Endothelial cell of umbilical vein (primary cell): ENCODE results near the gene TMTC1. TPM values are rescaled to one million over a fixed set of nuclear protein-coding genes. Genes with fewer than 3 reads are reported as not detected.
A peak's percentile ranks its signal among the peaks of the same experiment; 100 is the strongest.

Experiments used
- BruUV-seq: library from RNA; stranded (reverse); fragments of 400-500 nt; replicated peaks from 2 replicates; lab custom pipeline; 2021; lab: Mats Ljungman, UMichigan
- CTCF ChIA-PET: fragments of 300-600, 350-600 bp; sonication (Branson Sonifier 250); formaldehyde crosslinking; loops from one replicate; lab custom pipeline; 2021; ENCODE audit warnings: antibody characterized with exemption, inconsistent platforms; lab: Charles Lee
- POLR2A ChIA-PET: fragments of 300-600, 350-600 bp; sonication (Branson Sonifier 250); formaldehyde crosslinking; loops from one replicate; lab custom pipeline; 2021; ENCODE audit warnings: antibody characterized with exemption, inconsistent platforms; lab: Charles Lee
- DNase-seq: peaks from one replicate; pipeline ENCODE4 v3.0.0-alpha.2; 2011; ENCODE audit warnings: low read depth, low spot score
- FAIRE-seq: peaks from 2 replicates; lab custom pipeline; 2011; peaks lifted over from hg19 to GRCh38; lab: Jason Lieb, UNC
- H2AFZ ChIP-seq: 2 replicates; pipeline ENCODE4 v1.6.0; 2012; ENCODE audit warnings: low read depth, low read length, control low read depth, inconsistent platforms
- H3K27ac ChIP-seq: 2 replicates; pipeline ENCODE4 v1.5.1; 2011; ENCODE audit warnings: low read depth, mild to moderate bottlenecking, control low read depth, low read length, moderate library complexity; ENCODE audit not compliant: insufficient read depth
- H3K27me3 ChIP-seq, 2 experiments: 2 replicates each; pipeline versions ENCODE4 v1.6.0 to v1.6.1; 2011; ENCODE audit warnings: low read length in 2 of 2, mixed read lengths in 1 of 2; ENCODE audit not compliant: control insufficient read depth in 2 of 2, insufficient read depth in 2 of 2
- H3K36me3 ChIP-seq, 2 experiments: 2 replicates in 1 of 2; 3 replicates in 1 of 2; pipeline ENCODE4 v1.5.1; 2011; ENCODE audit warnings: low read length in 2 of 2, mild to moderate bottlenecking in 1 of 2, moderate library complexity in 1 of 2; ENCODE audit not compliant: control insufficient read depth in 2 of 2, insufficient read depth in 2 of 2; ENCODE audit errors: extremely low read depth in 1 of 2
- H3K4me1 ChIP-seq: 3 replicates; pipeline ENCODE4 v1.5.1; 2011; ENCODE audit warnings: mild to moderate bottlenecking, low read length; ENCODE audit not compliant: control insufficient read depth, insufficient read depth; ENCODE audit errors: extremely low read depth
- H3K4me2 ChIP-seq: 2 replicates; pipeline ENCODE4 v1.6.1; 2011; ENCODE audit warnings: low read length, control low read depth, mixed read lengths; ENCODE audit not compliant: insufficient read depth
- H3K4me3 ChIP-seq, 3 experiments: fragments of 200-600 bp in 1 of 3; sonication (generic), shearing (Covaris generic) in 1 of 3; replicated peaks in 1 of 3; 2 replicates each; pipeline ENCODE4 v1.5.1; 2011 to 2016; ENCODE audit warnings: control low read depth in 3 of 3, low read length in 3 of 3, mild to moderate bottlenecking in 2 of 3, inconsistent platforms in 1 of 3, low read depth in 1 of 3, moderate library complexity in 1 of 3; ENCODE audit not compliant: insufficient read depth in 1 of 3
- H3K79me2 ChIP-seq: 2 replicates; pipeline ENCODE4 v1.6.0; 2012; ENCODE audit warnings: low read length, inconsistent platforms; ENCODE audit not compliant: control insufficient read depth, insufficient read depth
- H3K9ac ChIP-seq: replicated peaks from 2 replicates; pipeline ENCODE3; 2011; ENCODE audit warnings: low read length, control low read depth; ENCODE audit not compliant: insufficient read depth; ENCODE audit errors: extremely low read depth
- H3K9me1 ChIP-seq: replicated peaks from 3 replicates; pipeline ENCODE4 v1.6.0; 2011; ENCODE audit warnings: mild to moderate bottlenecking, low read length; ENCODE audit not compliant: control insufficient read depth, insufficient read depth; ENCODE audit errors: extremely low read depth
- H3K9me3 ChIP-seq: replicated peaks from 2 replicates; pipeline ENCODE4 v1.5.1; 2012; ENCODE audit warnings: low read length, inconsistent platforms; ENCODE audit not compliant: control insufficient read depth, insufficient read depth
- H4K20me1 ChIP-seq: replicated peaks from 2 replicates; pipeline ENCODE3; 2011; ENCODE audit warnings: mild to moderate bottlenecking, low read length; ENCODE audit not compliant: control insufficient read depth, insufficient read depth; ENCODE audit errors: extremely low read depth
- EZH2 ChIP-seq: IDR thresholded peaks from 2 replicates; pipeline ENCODE4 v1.6.1; 2012; ENCODE audit warnings: borderline replicate concordance, low read depth, mild to moderate bottlenecking, moderate library complexity, low read length, inconsistent platforms; ENCODE audit not compliant: severe bottlenecking
- FOS ChIP-seq: IDR thresholded peaks from 2 replicates; pipeline ENCODE4 v1.6.1; 2011; ENCODE audit warnings: mild to moderate bottlenecking, low read length, moderate library complexity, borderline replicate concordance; ENCODE audit not compliant: insufficient read depth
- GATA2 ChIP-seq: IDR thresholded peaks from 2 replicates; pipeline ENCODE4 v1.7.0; 2011; ENCODE audit warnings: low read depth, mild to moderate bottlenecking, moderate library complexity, mixed read lengths, low read length; ENCODE audit not compliant: insufficient read length, insufficient read depth
- JUN ChIP-seq: IDR thresholded peaks from 2 replicates; pipeline ENCODE4 v1.6.1; 2011; ENCODE audit warnings: borderline replicate concordance, low read depth; ENCODE audit not compliant: insufficient read length, insufficient read depth
- MYC ChIP-seq: IDR thresholded peaks from one replicate; pipeline ENCODE4 v1.6.1; 2011; ENCODE audit warnings: mild to moderate bottlenecking, low read depth, low read length
- POLR2A ChIP-seq: IDR thresholded peaks from 2 replicates; pipeline ENCODE4 v1.6.1; 2012; ENCODE audit warnings: low read depth, mild to moderate bottlenecking, control low read depth, low read length
- POLR2AphosphoS5 ChIP-seq: IDR thresholded peaks from 2 replicates; pipeline ENCODE4 v1.6.1; 2012; ENCODE audit warnings: low read depth, mild to moderate bottlenecking, control low read depth, low read length, moderate library complexity; ENCODE audit not compliant: insufficient read depth
- dilution Hi-C: fragments of 300-500 bp; cut with MboI; formaldehyde crosslinking; loops from one replicate; pipeline ENCODE4 v1.15.0; 2019; ENCODE audit warnings: low sequenced_read_pairs; ENCODE audit not compliant: extremely low pct_ligation_motif_present
- intact Hi-C: fragments of 100-400 bp; cut with micrococcal nuclease; formaldehyde crosslinking; loops from one replicate; pipeline ENCODE4 v1.10.0; 2022
- polyA plus RNA-seq, 4 experiments: library from polyadenylated mRNA; depleted of rRNA in 3 of 4; stranded (reverse) in 3 of 4; unstranded in 1 of 4; fragments of >200 nt; gene quantifications; 2 replicates each; pipeline versions ENCODE4 v1.2.1 to v1.2.3, GENCODE V29; 2011 to 2012; ENCODE audit warnings: missing spikeins in 1 of 4
- total RNA-seq: library from RNA; stranded (reverse); gene quantifications from 2 replicates; pipeline ENCODE4 v1.2.3, GENCODE V29; 2021
- TF ChIP-seq, protein P1 (sequence below): IDR thresholded peaks from 2 replicates; pipeline ENCODE4 v1.6.1; 2011; ENCODE audit not compliant: insufficient read depth, insufficient read length
- TF ChIP-seq, protein P2 (sequence below), 2 donors: IDR thresholded peaks; 1 replicate in 1 of 2; 2 replicates in 1 of 2; pipeline ENCODE4 v1.5.1; 2011; ENCODE audit warnings: low read length in 2 of 2, mild to moderate bottlenecking in 2 of 2, moderate library complexity in 2 of 2, control low read depth in 1 of 2, inconsistent platforms in 1 of 2, low read depth in 1 of 2; ENCODE audit not compliant: insufficient read depth in 1 of 2; ENCODE audit errors: extremely low read depth in 1 of 2

Gene TMTC1
- total and polyA plus RNA-seq, 2 donors (not counting 3 experiments of a cell fraction or from before 2014, with no cell fraction given) = 5.4 to 5.9 TPM

- no TSS peak for BruUV-seq
- no peak overlapping the region for H3K27ac ChIP-seq
- dilution Hi-C loops = no loop called here
- no peaks in the 10 kb centered on the region for H3K9me1 ChIP-seq
- TF ChIP-seq FOS = no peak
- H3K27me3 ChIP-seq = no peaks in the 10 kb centered on the region
- DNase-seq = peak; percentile 39
- H3K4me2 ChIP-seq = no peak overlapping the region
- FAIRE-seq = no peak
- POLR2A ChIA-PET = no interaction called here
- no peaks in the 10 kb centered on the region for H3K79me2 ChIP-seq
- H4K20me1 ChIP-seq = no peaks in the 10 kb centered on the region
- CTCF ChIA-PET = interaction anchor here (1.2 kb wide), 1 partner anchor 9 kb away, joined by 4 read pairs; no protein-coding TSS in a partner anchor
- no peak overlapping the region for H3K9ac ChIP-seq
- H3K36me3 ChIP-seq = no peaks in the 10 kb centered on the region
- H3K4me1 ChIP-seq = peaks cover 19% of the 10 kb centered on the region
- H3K9me3 ChIP-seq = no peaks in the 10 kb centered on the region
- H3K4me3 ChIP-seq = no peak overlapping the region
- intact Hi-C loops = loop anchor here (5.0 kb wide), 3 partner anchors 182 to 1054 kb away; no protein-coding TSS in a partner anchor
- H2AFZ ChIP-seq = peak overlapping the region; percentile 48
Measured at GRCh38 chr12:29743801-29744200, 39.9 kb downstream of the TMTC1 start.

DNA sequence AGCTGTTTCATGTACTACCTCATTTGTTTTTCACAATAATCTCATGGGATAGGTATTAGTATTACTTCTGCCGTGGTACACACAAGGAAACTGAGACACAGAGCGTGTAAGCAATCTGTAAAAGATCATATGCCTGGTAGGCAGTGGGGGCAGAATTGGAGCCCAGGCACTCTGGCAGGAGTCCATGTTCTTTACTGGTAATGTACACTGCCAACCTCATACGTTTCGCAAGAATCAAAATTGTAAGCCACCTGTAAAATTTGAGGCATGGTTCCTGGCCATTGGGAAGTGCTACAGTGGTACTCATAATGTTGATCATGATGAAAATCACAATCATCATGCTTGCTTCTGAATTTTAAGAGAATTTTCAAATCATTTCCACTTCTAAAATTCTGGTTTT is 40.7 kb downstream of the TMTC1 start:
- Histone ChIP-seq H3K79me2 (no peaks in the 10 kb centered on the region), H3K9ac (no peak overlapping the region), H3K9me3 (no peaks in the 10 kb centered on the region), H3K36me3 (no peaks in the 10 kb centered on the region), H3K4me1 (peaks cover 19% of the 10 kb centered on the region), H2AFZ (no peak overlapping the region), H3K27ac (no peak overlapping the region), H3K4me3 (no peak overlapping the region), H3K9me1 (no peaks in the 10 kb centered on the region), H3K4me2 (no peak overlapping the region), H4K20me1 (no peaks in the 10 kb centered on the region), H3K27me3 (no peaks in the 10 kb centered on the region)
- DNase-seq = no peak
- dilution Hi-C loops = no loop called here
- TF ChIP-seq POLR2A = no peak
- TF ChIP-seq GATA2 = no peak
- no peak for TF ChIP-seq MYC
- TF ChIP-seq, protein P1, sequence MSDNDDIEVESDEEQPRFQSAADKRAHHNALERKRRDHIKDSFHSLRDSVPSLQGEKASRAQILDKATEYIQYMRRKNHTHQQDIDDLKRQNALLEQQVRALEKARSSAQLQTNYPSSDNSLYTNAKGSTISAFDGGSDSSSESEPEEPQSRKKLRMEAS = no peak
- TF ChIP-seq, protein P2, sequence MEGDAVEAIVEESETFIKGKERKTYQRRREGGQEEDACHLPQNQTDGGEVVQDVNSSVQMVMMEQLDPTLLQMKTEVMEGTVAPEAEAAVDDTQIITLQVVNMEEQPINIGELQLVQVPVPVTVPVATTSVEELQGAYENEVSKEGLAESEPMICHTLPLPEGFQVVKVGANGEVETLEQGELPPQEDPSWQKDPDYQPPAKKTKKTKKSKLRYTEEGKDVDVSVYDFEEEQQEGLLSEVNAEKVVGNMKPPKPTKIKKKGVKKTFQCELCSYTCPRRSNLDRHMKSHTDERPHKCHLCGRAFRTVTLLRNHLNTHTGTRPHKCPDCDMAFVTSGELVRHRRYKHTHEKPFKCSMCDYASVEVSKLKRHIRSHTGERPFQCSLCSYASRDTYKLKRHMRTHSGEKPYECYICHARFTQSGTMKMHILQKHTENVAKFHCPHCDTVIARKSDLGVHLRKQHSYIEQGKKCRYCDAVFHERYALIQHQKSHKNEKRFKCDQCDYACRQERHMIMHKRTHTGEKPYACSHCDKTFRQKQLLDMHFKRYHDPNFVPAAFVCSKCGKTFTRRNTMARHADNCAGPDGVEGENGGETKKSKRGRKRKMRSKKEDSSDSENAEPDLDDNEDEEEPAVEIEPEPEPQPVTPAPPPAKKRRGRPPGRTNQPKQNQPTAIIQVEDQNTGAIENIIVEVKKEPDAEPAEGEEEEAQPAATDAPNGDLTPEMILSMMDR (IDR thresholded peaks at IDR 0.05; ENCODE audit: extremely low read depth in 1 of 2, insufficient read depth in 1 of 2, low read depth in 1 of 2, low read length in 2 of 2) = no peak
- no peak for TF ChIP-seq POLR2AphosphoS5
- no peak for TF ChIP-seq EZH2
- TF ChIP-seq JUN = no peak
- TF ChIP-seq FOS = no peak
- ChIA-PET POLR2A (no interaction called here), CTCF (interaction anchor here (1.8 kb wide), 1 partner anchor 144 kb away, joined by 3 read pairs; no protein-coding TSS in a partner anchor)
- no peak for FAIRE-seq
- intact Hi-C loops = loop anchor here (5.0 kb wide), 3 partner anchors 181 to 1054 kb away; no protein-coding TSS in a partner anchor
- no TSS peak for BruUV-seq
